MM.1S (cell line): ENCODE results near the gene SEZ6L.

Source experiments
- CTCF ChIP-seq: fragments of 300-600 bp; sonication (generic); IDR thresholded peaks from 2 replicates; pipeline ENCODE4 v1.5.1; 2016; ENCODE audit warnings: antibody characterized with exemption, low read length, mixed read lengths
- EZH2 ChIP-seq: fragments of 300-600 bp; sonication (generic); optimal IDR thresholded peaks from 2 replicates; pipeline ENCODE3; 2017; ENCODE audit warnings: low read depth, mild to moderate bottlenecking, antibody characterized with exemption, low read length, mixed read lengths

- no peak for TF ChIP-seq CTCF
- no peak for TF ChIP-seq EZH2
Observed at GRCh38 chr22:26265281-26265680, 96.0 kb downstream of the SEZ6L start.
